ENCODE data around the gene PPAN.

DNA sequence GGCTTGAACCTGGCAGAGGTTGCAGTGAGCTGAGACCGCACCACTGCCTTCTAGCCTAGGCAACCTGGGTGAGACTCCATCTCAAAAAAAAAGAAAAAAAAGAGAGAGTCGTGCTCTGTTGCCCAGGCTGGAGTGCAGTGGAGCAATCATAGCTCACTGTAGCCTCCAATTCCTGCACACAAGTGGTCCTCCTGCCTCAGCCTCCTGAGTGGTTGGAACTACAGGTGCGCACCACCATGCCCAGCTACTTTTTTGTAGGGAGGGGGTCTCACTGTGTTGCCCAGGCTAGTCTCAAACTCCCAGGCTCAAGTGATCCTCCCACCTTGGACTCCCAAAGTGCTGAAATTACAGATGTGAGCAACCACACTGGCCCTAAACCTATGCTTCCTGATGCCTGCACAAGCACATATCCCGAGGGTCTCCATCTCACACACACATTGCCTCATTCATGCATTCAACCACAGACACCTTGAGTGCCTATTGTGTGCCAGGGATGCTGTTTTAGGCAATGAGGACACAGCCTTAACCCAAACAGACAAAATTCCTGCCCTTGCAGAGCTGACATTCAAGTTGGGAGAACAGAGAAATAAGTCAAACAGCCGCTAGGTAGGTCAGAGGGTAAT lies 5.9 kb upstream of the PPAN start:
- TF ChIP-seq, protein P1, sequence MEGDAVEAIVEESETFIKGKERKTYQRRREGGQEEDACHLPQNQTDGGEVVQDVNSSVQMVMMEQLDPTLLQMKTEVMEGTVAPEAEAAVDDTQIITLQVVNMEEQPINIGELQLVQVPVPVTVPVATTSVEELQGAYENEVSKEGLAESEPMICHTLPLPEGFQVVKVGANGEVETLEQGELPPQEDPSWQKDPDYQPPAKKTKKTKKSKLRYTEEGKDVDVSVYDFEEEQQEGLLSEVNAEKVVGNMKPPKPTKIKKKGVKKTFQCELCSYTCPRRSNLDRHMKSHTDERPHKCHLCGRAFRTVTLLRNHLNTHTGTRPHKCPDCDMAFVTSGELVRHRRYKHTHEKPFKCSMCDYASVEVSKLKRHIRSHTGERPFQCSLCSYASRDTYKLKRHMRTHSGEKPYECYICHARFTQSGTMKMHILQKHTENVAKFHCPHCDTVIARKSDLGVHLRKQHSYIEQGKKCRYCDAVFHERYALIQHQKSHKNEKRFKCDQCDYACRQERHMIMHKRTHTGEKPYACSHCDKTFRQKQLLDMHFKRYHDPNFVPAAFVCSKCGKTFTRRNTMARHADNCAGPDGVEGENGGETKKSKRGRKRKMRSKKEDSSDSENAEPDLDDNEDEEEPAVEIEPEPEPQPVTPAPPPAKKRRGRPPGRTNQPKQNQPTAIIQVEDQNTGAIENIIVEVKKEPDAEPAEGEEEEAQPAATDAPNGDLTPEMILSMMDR (IDR thresholded peaks at IDR 0.05), result no peak
- no peak for TF ChIP-seq POLR2A (IDR thresholded peaks at IDR 0.05)
- no peak for TF ChIP-seq EP300 (IDR thresholded peaks at IDR 0.05)

All from ovary (tissue), 3 donors.